Tongue (tissue), 2 donors: ENCODE results near the gene TMEM234. TPM values are rescaled to one million over a fixed set of nuclear protein-coding genes. Genes with fewer than 3 reads are reported as not detected.
"Not testable (repeated sequence)": the region's sequence is repeated elsewhere in the genome, so short reads cannot be mapped to it uniquely, and the experiment has no call there.

Experiments
- DNase-seq: peaks from one replicate; pipeline ENCODE4 v3.0.0-alpha.2; 2015
- total RNA-seq: library from RNA; depleted of rRNA; stranded (reverse); fragments of >200 nt; gene quantifications from one replicate; pipeline ENCODE4 v1.2.3, GENCODE V29; 2014

TMEM234 gene
- 10.6 TPM for total RNA-seq

GRCh38 chr1:32221980-32222755 is at the start of gene TMEM234, which contains the start of gene EIF3I:
Gene TMEM234, minus strand, starts transcription at chr1:32222353. Its CDS starts 31 bp downstream, at chr1:32222322.
Gene EIF3I, plus strand, starts transcription at chr1:32222407. Its CDS starts 35 bp downstream, at chr1:32222442.
- peak; percentile 98 for DNase-seq

GRCh38 chr1:32269744-32270143 is 47.6 kb upstream of the TMEM234 start:
- no peak for DNase-seq

- DNase-seq, result no peak
Measured at GRCh38 chr1:32266921-32267591, 44.9 kb upstream of the TMEM234 start.

GRCh38 chr1:32265846-32266245 is 43.7 kb upstream of the TMEM234 start:
- no peak for DNase-seq

- no peak for DNase-seq
Measured at GRCh38 chr1:32263744-32264143, 41.6 kb upstream of the TMEM234 start.

- DNase-seq, result not testable (repeated sequence)
Measured at GRCh38 chr1:32263236-32263593, 41.1 kb upstream of the TMEM234 start.

- no peak for DNase-seq
Measured at GRCh38 chr1:32257227-32257508, 35.0 kb upstream of the TMEM234 start.

- DNase-seq, result no peak
Measured at GRCh38 chr1:32256473-32257226, 34.5 kb upstream of the TMEM234 start.

GRCh38 chr1:32255072-32256071 is 33.2 kb upstream of the TMEM234 start:
- no peak for DNase-seq

- no peak for DNase-seq
Measured at GRCh38 chr1:32250893-32251716, 29.0 kb upstream of the TMEM234 start, which contains the start of gene LCK. Gene LCK, plus strand, starts transcription at chr1:32251265. Its CDS starts 23,065 bp downstream, at chr1:32274330.

- DNase-seq, result no peak
Measured at GRCh38 chr1:32249831-32250525, 27.8 kb upstream of the TMEM234 start.

GRCh38 chr1:32247983-32248889 is 26.1 kb upstream of the TMEM234 start:
- DNase-seq, result peak; percentile 73

- DNase-seq, result no peak
Measured at GRCh38 chr1:32247452-32247851, 25.3 kb upstream of the TMEM234 start.

- DNase-seq, result no peak
Measured at GRCh38 chr1:32246888-32247273, 24.7 kb upstream of the TMEM234 start, which contains the start of gene FAM167B. Gene FAM167B, plus strand, starts transcription at chr1:32247222. Its CDS starts 200 bp downstream, at chr1:32247422.

GRCh38 chr1:32242341-32242851 is 20.2 kb upstream of the TMEM234 start:
- DNase-seq, result peak; percentile 75

GRCh38 chr1:32241001-32241763 is 19.0 kb upstream of the TMEM234 start:
- peak; percentile 87 for DNase-seq

- DNase-seq, result peak; percentile 83
Measured at GRCh38 chr1:32240140-32240951, 18.2 kb upstream of the TMEM234 start.
